Astrocyte (in vitro differentiated cells and primary cell): ENCODE measurements around the gene TH.

Experiments
- CTCF ChIP-seq: IDR thresholded peaks from 2 replicates; pipeline ENCODE4 v1.5.1; 2011; ENCODE audit warnings: low read depth, mild to moderate bottlenecking, inconsistent platforms, low read length, moderate library complexity; ENCODE audit not compliant: insufficient read depth
- EZH2 ChIP-seq: IDR thresholded peaks from 2 replicates; pipeline ENCODE4 v1.6.1; 2012; ENCODE audit warnings: mild to moderate bottlenecking, low read length, inconsistent platforms; ENCODE audit not compliant: insufficient read depth

- TF ChIP-seq EZH2 (no peak), CTCF (no peak)
Observed at GRCh38 chr11:2199466-2200341, 28.1 kb upstream of the TH start.
